IMR-90 (cell line): ENCODE results near the gene BCAS3. TPM values are rescaled to one million over a fixed set of nuclear protein-coding genes. Genes with fewer than 3 reads are reported as not detected.

Experiments used
- ATAC-seq: fragments of 200-7000 bp; cut with Tn5 transposase; 2 replicates; pipeline ENCODE4 v1.9.1; 2020; ENCODE audit warnings: low read depth, mild to moderate bottlenecking, moderate library complexity
- BruUV-seq: library from RNA; stranded (reverse); fragments of 400-500 nt; replicated peaks from 2 replicates; lab custom pipeline; 2021; lab: Mats Ljungman, UMichigan
- CTCF ChIA-PET: fragments of 300-600 bp; formaldehyde crosslinking; extraction: SDS; loops from one replicate; lab custom pipeline; 2021; ENCODE audit warnings: antibody characterized with exemption; lab: Yijun Ruan, JAX
- POLR2A ChIA-PET: fragments of 300-600 bp; sonication (Branson Sonifier 250); formaldehyde crosslinking; loops from one replicate; lab custom pipeline; 2022; ENCODE audit warnings: antibody characterized with exemption; ENCODE audit not compliant: unreplicated experiment; lab: Charles Lee
- DNase-seq: peaks from one replicate; pipeline ENCODE4 v3.0.0; 2013
- H2AFZ ChIP-seq: replicated peaks from 2 replicates; pipeline ENCODE3; 2013; ENCODE audit warnings: low read length, mild to moderate bottlenecking; ENCODE audit not compliant: poor library complexity
- H2AK5ac ChIP-seq: 2 replicates; pipeline ENCODE4 v1.6.1; 2013; ENCODE audit warnings: low read depth, low read length, inconsistent platforms
- H2AK9ac ChIP-seq: replicated peaks from 2 replicates; pipeline ENCODE3; 2013; ENCODE audit warnings: mild to moderate bottlenecking, low read depth, low read length, moderate library complexity; ENCODE audit not compliant: poor library complexity
- H2BK120ac ChIP-seq: 2 replicates; pipeline ENCODE4 v1.6.1; 2013; ENCODE audit warnings: low read depth, low read length, inconsistent platforms
- H2BK15ac ChIP-seq: 3 replicates; pipeline ENCODE4 v1.6.1; 2013; ENCODE audit warnings: low read depth, low read length, inconsistent platforms
- H2BK20ac ChIP-seq: 2 replicates; pipeline ENCODE4 v1.6.1; 2013; ENCODE audit warnings: low read depth, mild to moderate bottlenecking, inconsistent platforms, low read length, moderate library complexity
- H2BK5ac ChIP-seq: 2 replicates; pipeline ENCODE4 v1.6.1; 2013; ENCODE audit warnings: mild to moderate bottlenecking, low read depth, low read length, inconsistent platforms; ENCODE audit not compliant: poor library complexity, severe bottlenecking
- H3K14ac ChIP-seq: replicated peaks from 2 replicates; pipeline ENCODE4 v1.6.1; 2013; ENCODE audit warnings: low read depth, low read length, inconsistent platforms
- H3K18ac ChIP-seq: 2 replicates; pipeline ENCODE4 v1.6.1; 2013; ENCODE audit warnings: low read depth, low read length, control low read depth
- H3K23ac ChIP-seq: 2 replicates; pipeline ENCODE4 v1.6.1; 2013; ENCODE audit warnings: low read depth, low read length, inconsistent platforms
- H3K27ac ChIP-seq: 2 replicates; pipeline ENCODE4 v1.5.1; 2013; ENCODE audit warnings: mild to moderate bottlenecking, control low read depth, low read length; ENCODE audit not compliant: insufficient read depth
- H3K27me3 ChIP-seq: 2 replicates; pipeline ENCODE4 v1.6.1; 2013; ENCODE audit warnings: low read length; ENCODE audit not compliant: control insufficient read depth, insufficient read depth
- H3K36me3 ChIP-seq: 2 replicates; pipeline ENCODE4 v1.6.1; 2013; ENCODE audit warnings: low read length, mixed read lengths; ENCODE audit not compliant: control insufficient read depth, insufficient read depth
- H3K4ac ChIP-seq: 2 replicates; pipeline ENCODE4 v1.6.1; 2013; ENCODE audit warnings: low read depth, low read length, inconsistent platforms
- H3K4me1 ChIP-seq: 2 replicates; pipeline ENCODE4 v1.6.1; 2013; ENCODE audit warnings: low read length, mixed read lengths; ENCODE audit not compliant: control insufficient read depth, insufficient read depth
- H3K4me2 ChIP-seq: 2 replicates; pipeline ENCODE4 v1.6.1; 2013; ENCODE audit warnings: low read depth, mild to moderate bottlenecking, control low read depth, low read length, moderate library complexity
- H3K4me3 ChIP-seq: 2 replicates; pipeline ENCODE4 v1.5.1; 2013; ENCODE audit warnings: low read depth, mild to moderate bottlenecking, control low read depth, low read length, moderate library complexity; ENCODE audit not compliant: insufficient read depth
- H3K56ac ChIP-seq: 2 replicates; pipeline ENCODE4 v1.6.1; 2013; ENCODE audit warnings: low read length, inconsistent platforms; ENCODE audit not compliant: insufficient read depth; ENCODE audit errors: extremely low read depth
- H3K79me1 ChIP-seq, 2 experiments: 2 replicates each; pipeline ENCODE4 v1.6.1; 2013; ENCODE audit warnings: low read length in 2 of 2, inconsistent platforms in 1 of 2, low read depth in 1 of 2
- H3K9ac ChIP-seq: 2 replicates; pipeline ENCODE4 v1.6.1; 2013; ENCODE audit warnings: low read depth, low read length, control low read depth
- H3K9me1 ChIP-seq: 2 replicates; pipeline ENCODE4 v1.6.1; 2013; ENCODE audit warnings: low read length, inconsistent platforms; ENCODE audit not compliant: insufficient read depth
- H3K9me3 ChIP-seq: 2 replicates; pipeline ENCODE4 v1.6.1; 2013; ENCODE audit warnings: low read length; ENCODE audit not compliant: control insufficient read depth, insufficient read depth
- H4K20me1 ChIP-seq: 2 replicates; pipeline ENCODE4 v1.6.1; 2013; ENCODE audit warnings: low read length, inconsistent platforms; ENCODE audit not compliant: insufficient read depth
- H4K5ac ChIP-seq: 2 replicates; pipeline ENCODE4 v1.6.1; 2013; ENCODE audit warnings: mild to moderate bottlenecking, low read depth, low read length, control low read depth
- H4K8ac ChIP-seq, 2 experiments: 2 replicates each; pipeline ENCODE4 v1.6.1; 2013; ENCODE audit warnings: low read depth in 2 of 2, low read length in 2 of 2, control low read depth in 1 of 2, inconsistent platforms in 1 of 2
- H4K91ac ChIP-seq: 2 replicates; pipeline ENCODE4 v1.6.1; 2013; ENCODE audit warnings: low read depth, low read length, inconsistent platforms; ENCODE audit not compliant: insufficient read depth
- BHLHE40 ChIP-seq: fragments of 150-350 bp; IDR thresholded peaks from 2 replicates; pipeline ENCODE4 v1.6.1; 2016; ENCODE audit warnings: mild to moderate bottlenecking, low read depth, low read length
- CEBPB ChIP-seq: IDR thresholded peaks from 2 replicates; pipeline ENCODE4 v1.6.1; 2012; ENCODE audit warnings: low read depth, low read length, improper control_type of control experiment
- POLR2A ChIP-seq: IDR thresholded peaks from 2 replicates; pipeline ENCODE4 v1.6.1; 2012; ENCODE audit warnings: mild to moderate bottlenecking, low read depth, low read length
- RAD21 ChIP-seq: IDR thresholded peaks from 2 replicates; pipeline ENCODE4 v1.6.1; 2012; ENCODE audit warnings: low read length, improper control_type of control experiment
- WGBS, 2 experiments: methylation state at CpG; one replicate each; pipeline versions ENCODE4 v1.1.5 to v1.1.7; 2013; ENCODE audit warnings: missing lambda C conversion rate in 2 of 2; ENCODE audit not compliant: insufficient read length in 1 of 2; ENCODE audit errors: extremely low coverage in 2 of 2; 5-methylcytosine and 5-hydroxymethylcytosine counted together
- dilution Hi-C: fragments of 300-500 bp; cut with HindIII; formaldehyde crosslinking; loops from one replicate; pipeline ENCODE4 v1.14.3; 2018; ENCODE audit warnings: low sequenced_read_pairs; ENCODE audit not compliant: unreplicated experiment
- in situ Hi-C: fragments of 300-500 bp; cut with MboI; formaldehyde crosslinking; loops from 3 replicates; pipeline ENCODE4 v1.14.3; 2019; ENCODE audit warnings: low sequenced_read_pairs, inconsistent platforms, mixed read lengths
- intact Hi-C: fragments of 100-400 bp; cut with micrococcal nuclease; formaldehyde crosslinking; loops from 2 replicates; pipeline ENCODE4 v1.10.0; 2022
- polyA plus RNA-seq, 3 experiments: library from polyadenylated mRNA; depleted of rRNA; stranded (reverse); fragments of >200 nt; gene quantifications; 2 replicates each; pipeline ENCODE4 v1.2.3, GENCODE V29; 2012; ENCODE audit warnings: low replicate concordance in 1 of 3
- total RNA-seq: library from RNA; depleted of rRNA; stranded (reverse); fragments of >200 nt; gene quantifications from 2 replicates; pipeline ENCODE4 v1.2.3, GENCODE V29; 2012

Gene BCAS3
- total and polyA plus RNA-seq, 2 of the 4 experiments (the other 2 are of a cell fraction), result 6.3 to 27.1 TPM

DNA sequence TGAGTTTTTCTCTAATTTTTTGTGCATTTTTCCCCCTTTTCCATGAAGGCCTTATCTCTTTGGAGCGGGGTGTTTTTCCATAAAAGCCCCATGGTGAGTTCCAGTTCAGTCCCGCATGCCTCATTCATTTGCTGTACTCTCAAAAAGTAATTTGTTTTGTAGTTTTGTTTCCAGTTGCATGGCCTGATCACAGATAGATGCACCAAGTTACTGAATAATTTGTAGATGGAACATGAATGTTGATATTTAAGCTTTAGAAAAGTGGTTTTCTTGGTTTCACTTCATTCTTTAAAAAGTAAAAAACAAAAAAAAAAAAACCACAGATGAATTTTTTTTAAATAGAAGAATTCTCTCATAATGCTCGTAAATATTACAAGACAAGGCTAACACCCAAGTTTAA is 349.2 kb downstream of the BCAS3 start:
- in situ Hi-C loops (no loop called here), dilution Hi-C loops (no loop called here), intact Hi-C loops (no loop called here)
- Histone ChIP-seq H2AK9ac (no peak overlapping the region), H3K9me1 (no peaks in the 10 kb centered on the region), H3K27ac (no peak overlapping the region), H4K91ac (no peak overlapping the region), H3K4ac (no peak overlapping the region), H3K79me1 (no peaks in the 10 kb centered on the region), H2BK15ac (no peak overlapping the region), H2BK5ac (no peak overlapping the region), H3K14ac (no peak overlapping the region), H3K27me3 (no peaks in the 10 kb centered on the region), H2AFZ (no peak overlapping the region), H2BK20ac (no peak overlapping the region), H3K4me3 (no peak overlapping the region), H4K8ac (no peak overlapping the region), H3K18ac (no peak overlapping the region), H4K20me1 (no peaks in the 10 kb centered on the region), H3K23ac (no peak overlapping the region), H3K56ac (no peak overlapping the region), H4K5ac (no peak overlapping the region), H3K9ac (no peak overlapping the region), H2BK120ac (no peak overlapping the region), H3K4me2 (no peak overlapping the region), H3K36me3 (no peaks in the 10 kb centered on the region), H2AK5ac (no peak overlapping the region), H3K4me1 (no peaks in the 10 kb centered on the region), H3K9me3 (no peaks in the 10 kb centered on the region)
- ChIA-PET CTCF (no interaction called here), POLR2A (no interaction called here)
- BruUV-seq, result no TSS peak
- WGBS, 2 experiments, result no CpG with 5 or more reads among the region's 3 CpGs
- ATAC-seq, result no peak
- TF ChIP-seq RAD21, result no peak
- TF ChIP-seq CEBPB, result no peak
- no peak for TF ChIP-seq BHLHE40
- TF ChIP-seq POLR2A, result no peak
- DNase-seq, result no peak
